GM19467 (cell line): ENCODE measurements around the gene FAM120B.
A peak's percentile ranks its signal among the peaks of the same experiment; 100 is the strongest.

Experiments
- ATAC-seq: cut with Tn5 transposase; IDR thresholded peaks from one replicate; pipeline ENCODE4 v1.9.1; 2021; ENCODE audit warnings: mild to moderate bottlenecking, moderate library complexity; ENCODE audit not compliant: unreplicated experiment

Gene FAM120B

DNA sequence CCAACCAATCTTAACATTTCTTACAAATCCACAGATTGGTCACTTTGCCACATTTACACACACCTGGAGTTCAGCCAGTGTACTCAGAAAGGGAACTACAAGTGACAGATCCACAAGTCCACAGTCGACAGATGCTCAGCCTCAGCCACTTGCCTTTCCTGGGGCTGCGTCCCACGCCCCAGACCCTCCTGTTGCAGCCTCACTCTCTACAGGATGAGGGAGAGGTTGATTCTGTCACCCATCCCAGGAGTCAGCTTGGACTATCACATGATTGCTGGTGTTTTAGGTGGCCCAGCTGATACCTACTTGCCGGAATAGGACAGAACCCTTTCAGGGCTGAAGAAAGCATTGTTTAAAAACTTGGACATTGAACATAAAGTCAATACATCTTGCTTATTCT is 108.8 kb downstream of the FAM120B start:
- no peak for ATAC-seq

DNA sequence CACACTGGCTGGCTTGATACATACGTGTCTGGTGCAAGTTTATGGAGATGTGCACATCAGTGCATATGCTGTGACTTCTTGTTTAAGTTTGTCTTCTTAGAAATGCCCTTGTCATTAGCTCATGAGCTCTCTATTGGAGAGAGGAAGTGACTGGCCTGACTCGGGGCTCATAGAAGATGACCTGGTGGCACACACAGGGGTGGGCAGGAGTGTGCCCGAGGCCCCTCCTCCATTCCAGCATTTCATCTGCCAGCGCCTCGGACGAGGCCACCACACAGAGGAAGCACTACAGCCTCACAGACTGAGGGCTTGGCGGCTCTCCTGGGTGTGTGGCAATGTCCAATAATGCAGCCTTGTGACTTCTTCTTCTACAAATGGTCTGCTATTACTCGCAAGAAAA is 109.7 kb downstream of the FAM120B start:
- no peak for ATAC-seq

DNA sequence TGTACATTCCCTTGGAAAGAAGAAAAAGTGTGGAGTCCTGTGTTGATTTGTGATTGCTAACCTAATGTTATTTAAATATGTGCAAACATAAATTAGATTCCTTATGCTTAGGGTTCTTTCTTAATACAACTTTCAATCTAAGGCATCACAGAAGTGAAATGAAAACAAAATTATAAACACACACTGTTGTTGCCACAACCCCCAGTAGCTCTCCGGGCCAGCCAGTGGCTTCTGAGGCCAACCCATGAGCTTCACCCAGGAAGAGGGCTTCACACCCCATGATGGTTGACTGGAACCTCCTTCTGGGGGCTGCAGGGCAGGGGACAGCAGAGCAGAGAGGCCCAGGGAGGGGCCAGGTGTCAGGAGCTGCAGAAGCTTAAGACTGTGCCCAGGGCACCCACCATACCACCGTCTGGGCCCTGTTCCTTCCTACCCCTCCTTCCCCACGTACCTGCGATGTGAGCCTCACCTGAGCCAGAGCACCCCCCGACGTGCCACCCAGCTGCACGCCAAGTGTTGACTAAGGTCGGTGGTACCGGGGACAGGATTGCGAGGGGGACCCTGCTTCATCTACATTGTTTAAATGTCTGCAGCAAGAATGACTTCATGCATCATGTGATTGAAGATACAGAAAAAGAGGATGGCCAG is 110.5 kb downstream of the FAM120B start:
- no peak for ATAC-seq

DNA sequence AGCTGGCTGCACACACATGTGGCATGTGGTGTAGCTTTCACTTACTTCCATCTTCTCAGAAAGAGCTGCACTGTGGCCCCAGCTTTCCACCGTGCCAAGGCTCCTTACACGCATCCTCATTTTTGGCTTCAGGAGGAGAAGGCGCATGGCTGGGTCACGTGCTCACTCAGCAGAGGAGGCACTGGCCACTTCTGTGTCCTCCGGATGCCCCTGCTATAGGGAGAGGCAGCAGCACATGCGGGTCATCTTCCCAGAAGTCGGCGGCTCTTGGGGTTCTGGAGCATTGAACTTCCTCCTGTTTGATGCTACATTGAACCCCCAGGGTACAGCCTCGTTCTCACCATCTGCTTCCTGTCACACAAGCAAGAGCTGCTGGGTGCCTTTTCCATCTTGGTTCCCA is 111.3 kb downstream of the FAM120B start:
- ATAC-seq: no peak

DNA sequence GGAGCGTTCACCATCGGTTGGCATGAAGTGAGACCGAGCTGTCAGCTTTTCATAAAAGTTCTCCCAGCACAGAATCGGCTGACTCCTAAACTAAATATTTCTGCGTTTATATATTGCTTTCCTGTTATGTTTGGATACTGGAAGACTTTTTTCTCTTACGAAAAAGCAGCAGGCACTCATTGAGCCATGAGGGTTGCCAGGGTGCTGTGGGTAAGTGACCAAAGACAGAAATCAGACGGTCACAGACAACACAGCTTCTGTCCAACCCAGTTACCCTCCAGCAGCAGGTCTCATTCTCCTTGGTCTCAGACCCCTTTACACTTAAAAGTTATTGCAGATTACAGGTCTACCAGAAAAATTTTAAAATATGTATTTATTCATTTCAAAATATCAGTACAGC is 113.7 kb downstream of the FAM120B start:
- ATAC-seq: no peak

DNA sequence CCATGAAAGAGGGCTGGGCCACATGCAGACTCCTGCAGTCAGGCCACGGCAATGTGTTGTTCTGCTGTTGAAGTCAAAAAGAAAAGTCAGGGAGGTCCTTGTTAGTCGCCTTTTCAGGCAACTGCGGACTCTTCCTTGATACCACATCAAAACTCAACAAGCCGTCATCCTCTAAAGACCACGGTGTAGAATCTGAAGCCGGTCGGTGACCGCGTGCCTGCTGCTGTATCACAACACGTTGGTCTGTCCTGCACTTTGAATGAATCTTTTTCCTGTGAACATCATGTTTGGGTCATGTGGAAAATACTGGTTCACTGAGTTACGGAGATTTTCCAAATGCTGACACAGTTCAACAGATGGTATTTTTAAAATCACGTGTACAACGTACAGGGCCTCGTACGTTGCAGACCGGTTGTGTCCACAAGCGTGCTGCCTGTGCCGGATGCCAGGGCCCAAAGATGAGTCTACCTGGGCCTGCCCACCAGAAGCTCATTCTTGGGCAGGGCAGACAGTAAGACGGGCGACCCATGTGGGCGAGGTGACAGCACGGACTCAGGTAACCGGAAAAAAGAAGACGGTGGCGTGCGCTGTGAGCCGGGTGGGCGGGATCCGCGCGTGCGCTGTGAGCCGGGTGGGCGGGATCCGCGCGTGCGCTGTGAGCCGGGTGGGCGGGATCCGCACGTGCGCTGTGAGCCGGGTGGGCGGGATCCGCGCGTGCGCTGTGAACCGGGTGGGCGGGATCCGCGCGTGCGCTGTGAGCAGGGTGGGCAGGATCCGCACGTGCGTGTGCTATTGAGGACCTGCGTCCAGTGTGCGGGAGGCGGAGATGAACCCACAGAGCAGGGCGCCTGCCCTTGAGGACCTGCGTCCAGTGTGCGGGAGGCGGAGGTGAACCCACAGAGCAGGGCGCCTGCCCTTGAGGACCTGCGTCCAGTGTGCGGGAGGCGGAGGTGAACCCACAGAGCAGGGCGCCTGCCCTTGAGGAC is 114.5 kb downstream of the FAM120B start:
- ATAC-seq: no peak

DNA sequence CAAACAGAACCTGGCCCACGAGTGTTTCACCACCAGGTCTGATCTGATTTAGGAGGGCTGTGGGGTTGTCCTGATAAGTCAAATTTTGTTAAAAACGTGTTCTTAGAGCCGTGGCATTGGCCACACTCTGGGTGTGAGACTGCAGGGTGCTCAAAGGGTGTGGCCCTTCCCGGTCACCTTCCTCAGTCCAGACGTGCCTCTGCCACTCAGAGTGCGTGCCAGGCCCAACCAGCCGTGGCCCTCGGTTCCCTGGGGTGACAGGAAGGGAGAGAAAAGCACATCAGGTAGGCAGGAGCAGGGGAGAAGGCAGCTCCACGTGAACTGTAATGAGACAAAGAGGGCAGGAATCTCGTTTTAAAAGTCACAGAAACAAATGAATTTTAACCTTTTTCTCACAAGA is 115.4 kb downstream of the FAM120B start:
- ATAC-seq: no peak

DNA sequence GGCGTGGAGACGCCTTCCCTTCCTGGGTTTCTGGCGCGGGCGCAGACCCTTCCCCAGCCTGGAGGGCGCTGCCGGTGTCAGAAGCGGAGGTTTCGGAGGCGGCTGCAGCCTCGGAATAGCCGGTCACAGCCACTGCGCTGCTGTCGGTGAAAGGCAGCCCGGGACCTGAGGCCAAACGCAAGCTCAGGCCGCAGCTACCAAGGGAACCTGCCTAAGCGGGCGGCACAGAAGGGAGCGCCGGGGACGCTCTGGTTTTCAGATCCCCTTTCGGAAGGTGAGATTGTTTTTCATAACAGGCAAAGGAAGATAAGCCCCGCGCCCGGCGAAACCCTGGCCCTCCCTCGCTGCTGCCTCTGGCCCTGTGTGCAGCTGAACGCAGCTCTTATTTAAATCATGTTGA is 116.5 kb downstream of the FAM120B start:
- no peak for ATAC-seq

DNA sequence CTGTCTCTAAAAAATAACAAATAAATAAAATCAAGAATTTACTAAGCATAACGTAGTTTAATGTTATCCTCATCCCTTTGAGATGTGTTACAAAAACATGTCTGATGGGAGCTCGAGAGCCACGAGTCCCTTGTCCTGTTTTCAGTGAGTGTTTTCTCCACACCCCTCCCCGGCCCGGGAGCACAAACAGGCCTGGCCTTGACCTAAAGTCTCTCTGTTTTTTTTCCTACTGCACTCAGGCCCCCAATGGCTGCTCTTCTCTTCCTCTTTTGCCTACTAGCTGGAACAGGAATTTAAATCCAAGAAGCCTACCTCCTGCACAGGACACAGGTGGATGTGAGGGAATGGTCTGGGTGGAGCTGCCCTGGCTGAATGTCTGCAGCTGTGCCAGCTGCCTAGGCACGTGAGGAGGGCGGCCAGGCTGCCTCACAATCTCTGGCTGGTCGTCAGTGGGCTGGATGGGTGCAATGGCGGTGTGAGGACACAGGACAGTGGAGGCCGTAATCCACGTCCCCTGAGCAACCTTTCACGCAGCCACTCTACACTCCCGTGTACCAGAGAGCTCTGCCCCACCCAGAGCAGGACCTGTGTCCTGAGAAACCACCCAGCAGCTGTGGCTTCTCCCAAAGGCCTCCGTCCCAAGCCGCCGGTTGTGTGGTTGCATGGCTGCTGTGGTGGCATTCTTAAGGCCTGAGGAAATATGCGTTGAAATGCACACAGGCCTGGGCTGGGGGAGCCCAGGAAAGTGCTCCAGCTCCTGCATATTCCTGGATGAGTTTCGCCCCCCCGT is 117.5 kb downstream of the FAM120B start:
- no peak for ATAC-seq

DNA sequence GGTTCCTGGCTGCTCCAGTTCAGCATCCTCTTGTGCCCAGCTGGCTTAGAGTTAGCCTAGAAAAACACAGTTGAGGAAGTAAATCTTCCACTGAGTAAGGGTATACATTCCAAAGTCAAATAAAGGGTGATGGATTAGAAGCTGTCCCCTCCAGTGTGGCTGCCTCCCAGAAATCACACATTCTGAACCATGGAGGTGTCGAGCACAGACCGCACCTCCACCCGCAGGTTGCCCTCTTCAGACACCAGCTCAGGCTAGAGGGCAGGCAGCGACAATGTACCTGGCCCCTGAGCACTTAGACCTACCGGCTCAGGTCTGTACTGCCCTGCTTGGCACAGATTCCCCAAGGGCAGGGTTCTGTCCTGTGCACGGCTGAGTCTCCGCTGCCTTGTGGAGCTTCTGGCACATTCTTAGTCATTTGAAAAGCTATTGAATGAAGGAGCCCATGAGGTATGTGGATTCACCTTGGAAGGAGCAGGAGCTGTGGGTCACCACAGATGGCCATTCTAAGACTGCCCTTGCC is 118.1 kb downstream of the FAM120B start:
- no peak for ATAC-seq

DNA sequence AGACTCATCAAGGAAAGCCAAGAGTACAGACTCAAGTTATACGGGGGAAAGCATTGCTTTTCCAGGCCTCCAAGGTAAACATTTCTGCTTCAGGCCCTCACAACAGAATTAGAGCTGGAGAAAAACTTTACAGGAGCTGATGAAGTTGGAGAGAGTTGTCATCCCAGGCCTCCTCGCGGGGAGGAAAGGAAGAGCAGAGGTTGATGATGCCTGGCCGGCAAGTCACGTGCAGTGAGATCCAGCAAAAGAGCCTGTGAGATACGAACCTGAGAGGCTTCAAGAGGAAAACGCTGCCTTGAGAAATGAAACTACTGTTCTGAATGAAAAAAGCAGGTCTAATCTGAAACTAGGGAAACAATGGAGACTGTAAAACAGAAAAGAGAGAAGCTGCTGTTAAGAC is 122.9 kb downstream of the FAM120B start:
- ATAC-seq: no peak

DNA sequence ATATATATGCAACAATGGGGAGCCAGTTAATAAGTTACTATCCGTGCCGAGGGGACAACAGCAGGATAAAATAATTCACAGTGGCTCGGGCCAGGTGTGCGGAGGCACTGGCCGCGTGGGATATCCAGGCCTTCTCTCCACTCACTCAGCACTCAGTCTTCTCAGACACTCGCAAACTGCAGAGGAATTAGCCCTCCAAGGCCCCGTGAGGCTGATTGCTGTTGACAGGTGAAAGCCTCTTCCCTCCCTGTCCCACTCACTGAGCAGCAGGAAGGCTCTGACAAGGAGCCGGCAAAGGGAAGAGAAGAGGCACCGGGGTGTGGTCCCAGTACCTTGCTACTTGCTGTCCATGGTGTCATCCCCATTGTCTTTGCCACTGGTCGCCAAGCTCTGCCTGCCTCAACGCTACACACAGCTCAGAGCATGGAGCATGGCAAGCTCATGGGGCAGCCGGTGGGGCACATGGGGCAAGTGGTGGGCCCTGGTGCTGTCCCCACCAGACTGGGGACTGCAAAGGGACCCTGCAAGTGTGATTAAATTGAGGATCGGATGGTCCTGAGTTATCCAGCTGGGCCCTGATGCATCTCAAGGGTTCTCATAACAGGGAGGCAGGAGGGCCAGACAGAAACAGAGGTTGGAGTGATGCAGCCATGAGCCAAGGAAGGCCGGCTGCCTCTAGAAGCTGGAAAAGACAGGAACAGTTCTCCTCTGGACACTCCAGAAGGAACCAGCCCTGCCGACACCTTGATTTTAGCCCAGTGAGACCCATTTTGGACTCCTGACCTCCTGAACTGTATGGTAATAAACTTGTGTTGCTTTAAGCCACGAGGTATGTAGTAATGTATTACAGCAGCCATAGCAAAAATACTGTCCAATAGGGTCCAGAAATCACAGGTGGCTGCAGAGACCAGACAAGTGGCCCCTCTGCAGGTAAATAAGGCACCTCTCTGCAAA is 126.9 kb downstream of the FAM120B start:
- no peak for ATAC-seq

DNA sequence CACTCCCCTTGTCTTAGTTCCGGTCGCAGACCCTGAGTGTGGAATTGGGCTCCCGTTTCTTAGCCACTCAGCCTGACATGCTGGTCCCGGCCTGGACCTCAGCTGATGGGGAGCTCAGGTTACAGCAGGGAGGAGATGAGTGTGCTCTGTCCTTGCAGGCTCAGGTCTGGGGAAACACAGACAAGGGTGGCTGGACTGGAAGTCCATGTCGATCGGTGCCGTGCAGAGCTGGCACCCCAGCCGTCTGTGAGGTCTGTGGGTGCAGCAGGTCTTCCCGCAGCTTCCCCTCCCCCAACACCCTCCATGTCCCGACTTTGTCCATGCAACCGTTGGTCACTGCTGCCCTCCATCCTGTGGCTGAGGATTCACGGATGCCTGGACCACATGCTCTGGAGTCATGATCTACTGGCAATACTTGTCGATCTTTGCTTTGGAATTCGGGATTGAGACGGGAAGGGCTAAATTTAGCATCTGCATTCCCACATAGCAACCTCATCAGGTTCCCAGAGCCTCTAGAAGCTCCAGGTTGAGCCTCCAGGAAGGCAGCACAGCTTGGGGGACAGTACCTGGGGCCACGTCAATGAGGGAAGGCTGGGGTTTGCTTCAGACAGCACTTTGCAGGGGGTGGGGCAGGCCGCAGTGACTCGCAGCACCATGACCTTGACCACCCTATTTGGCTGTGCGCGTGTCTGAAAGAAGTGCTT is 127.7 kb downstream of the FAM120B start:
- ATAC-seq: no peak

DNA sequence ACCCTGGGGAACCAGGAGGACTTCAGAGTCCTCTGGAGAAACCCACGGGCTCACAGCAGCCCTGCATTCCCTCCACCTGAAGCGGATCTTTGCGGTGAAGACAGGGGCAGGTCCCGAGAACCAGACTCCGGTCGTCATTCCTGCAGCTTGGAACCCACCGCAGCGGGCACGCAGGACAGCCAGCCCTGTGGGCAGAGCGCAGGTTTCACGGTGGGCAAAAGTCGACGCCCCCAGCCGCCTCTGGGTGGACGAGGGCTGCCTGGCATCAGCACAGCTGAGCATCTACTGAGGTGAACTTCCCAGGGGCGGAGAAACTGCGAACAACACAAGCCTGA is 128.2 kb downstream of the FAM120B start:
- no peak for ATAC-seq

DNA sequence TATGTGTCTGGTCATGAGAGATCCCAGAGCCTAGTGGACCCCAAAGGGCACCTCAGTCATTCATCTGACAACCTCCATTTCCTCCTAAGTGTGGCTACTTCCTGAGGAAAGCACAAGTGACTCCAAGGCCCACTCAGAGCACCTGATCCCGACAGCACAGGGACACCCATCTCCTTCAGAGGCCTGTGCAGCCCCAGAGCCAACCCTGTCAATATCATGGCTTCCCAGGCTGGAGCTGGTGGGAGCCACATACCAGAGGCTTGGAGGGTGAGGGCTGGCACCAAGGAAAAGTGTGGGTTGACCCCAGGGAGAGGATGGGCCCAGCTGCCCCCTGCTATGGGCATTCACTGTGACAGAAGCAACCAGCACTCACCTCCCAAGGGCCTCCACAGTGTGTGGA is 129.2 kb downstream of the FAM120B start:
- ATAC-seq: no peak

DNA sequence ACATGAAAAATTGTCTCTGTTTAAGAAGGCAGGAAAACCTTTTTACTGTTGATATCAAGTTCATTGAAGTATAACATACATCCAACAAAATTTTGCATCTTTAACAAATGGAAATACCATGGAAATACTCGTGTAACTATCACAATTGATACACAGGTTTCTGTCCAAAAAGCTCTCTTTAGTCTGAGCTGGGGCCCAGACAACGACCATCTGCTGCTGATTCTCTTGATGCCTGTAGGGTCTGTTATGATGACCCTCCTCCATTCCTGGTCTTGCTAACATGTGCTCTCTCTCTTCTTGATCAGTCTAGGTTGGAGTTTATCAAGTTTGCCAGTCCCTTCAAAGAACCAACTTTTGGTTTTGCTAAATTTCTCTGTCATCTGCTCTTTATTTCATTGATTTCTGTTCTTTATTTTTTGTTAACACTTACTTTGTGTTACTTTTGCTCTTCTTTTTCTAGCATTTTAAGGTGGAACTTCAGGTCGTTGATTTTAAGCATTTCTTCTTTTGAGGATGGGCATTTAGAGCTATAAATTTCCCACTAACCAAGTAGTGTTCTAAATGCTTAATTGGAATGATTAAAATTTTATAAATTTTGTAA is 129.8 kb downstream of the FAM120B start:
- ATAC-seq: no peak

DNA sequence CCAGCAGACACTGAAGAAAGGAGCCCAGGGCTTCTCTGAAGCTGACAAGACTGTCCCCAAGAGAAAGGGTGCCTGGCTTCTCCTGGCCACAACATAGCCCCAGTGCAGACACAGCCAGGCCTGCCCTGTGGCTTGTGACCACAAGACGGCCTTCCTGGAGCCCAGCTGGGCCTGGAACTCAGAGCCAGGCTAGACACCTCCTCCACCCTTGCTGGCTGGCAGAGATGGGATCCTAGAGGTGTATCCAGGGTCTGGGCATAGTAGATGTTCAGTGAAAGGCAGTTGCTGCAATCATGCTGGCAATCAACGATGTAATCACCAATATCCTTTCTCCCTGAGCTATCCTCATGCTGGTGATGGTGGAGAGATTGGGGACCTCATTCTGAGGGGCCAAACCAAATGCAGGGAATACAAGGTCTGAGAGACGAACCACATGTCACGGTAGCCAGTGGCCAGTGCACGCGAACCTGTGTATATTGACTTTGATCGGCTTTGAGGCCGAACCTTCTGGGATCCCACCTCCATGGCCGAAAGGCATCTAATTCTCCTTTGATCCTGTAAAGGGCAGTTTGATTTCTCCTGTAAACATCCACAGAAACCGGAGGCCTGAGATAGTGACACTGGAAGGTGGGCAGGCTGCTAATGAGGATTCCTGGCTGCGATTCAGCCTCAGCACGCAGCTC is 131.3 kb downstream of the FAM120B start:
- no peak for ATAC-seq

DNA sequence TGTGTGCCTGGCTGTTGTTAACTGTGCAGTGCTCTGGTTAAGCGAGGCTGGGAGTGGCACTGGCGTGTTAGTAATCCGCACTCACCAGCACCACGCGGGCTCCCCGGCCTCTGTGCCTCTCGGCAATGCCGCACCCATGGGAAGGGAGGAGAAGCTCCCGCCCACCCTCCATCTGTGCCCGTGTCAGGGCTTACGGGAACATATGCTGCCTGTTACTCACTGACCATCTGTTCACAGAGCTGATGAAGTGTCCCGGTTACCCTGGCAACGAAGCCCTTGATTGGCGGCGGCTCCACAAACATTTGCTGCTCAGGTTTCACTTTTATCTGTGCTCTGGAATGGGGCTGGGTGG is 131.8 kb downstream of the FAM120B start:
- peak; percentile 96 for ATAC-seq

DNA sequence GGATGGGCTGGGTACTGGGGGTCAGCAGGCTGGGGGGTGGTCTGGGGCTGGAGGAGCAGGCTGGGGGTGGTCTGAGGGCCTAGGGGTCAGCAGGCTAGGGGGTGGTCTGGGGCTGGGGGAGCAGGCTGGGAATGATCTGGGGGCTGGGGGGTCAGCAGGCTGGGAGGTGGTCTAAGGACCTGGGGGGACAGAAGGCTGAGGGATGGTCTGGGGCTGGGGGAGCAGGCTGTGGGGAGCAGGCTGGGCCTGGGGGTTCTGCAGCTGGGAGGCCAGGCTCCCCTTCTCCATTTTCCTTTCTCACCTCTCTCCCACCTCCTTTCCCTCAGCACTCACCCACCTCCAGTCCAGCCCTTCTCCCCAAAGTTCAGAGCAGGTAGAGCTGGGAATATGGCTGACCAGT is 132.3 kb downstream of the FAM120B start:
- ATAC-seq: no peak
